LNCaP clone FGC (cell line): Measurements from ENCODE around the gene ASB16.

ENCODE experiments used
- DNase-seq: peaks from one replicate; pipeline ENCODE4 v3.0.0-alpha.2; 2011; ENCODE audit warnings: low read depth
- H3K4me3 ChIP-seq: 2 replicates; pipeline ENCODE4 v1.5.1; 2011; ENCODE audit warnings: mild to moderate bottlenecking, low read depth, low read length, control low read depth
- CTCF ChIP-seq: IDR thresholded peaks from 2 replicates; pipeline ENCODE4 v1.5.1; 2012; ENCODE audit warnings: mild to moderate bottlenecking; ENCODE audit not compliant: control insufficient read depth, insufficient read depth; ENCODE audit errors: extremely low read depth

ASB16 gene

DNA sequence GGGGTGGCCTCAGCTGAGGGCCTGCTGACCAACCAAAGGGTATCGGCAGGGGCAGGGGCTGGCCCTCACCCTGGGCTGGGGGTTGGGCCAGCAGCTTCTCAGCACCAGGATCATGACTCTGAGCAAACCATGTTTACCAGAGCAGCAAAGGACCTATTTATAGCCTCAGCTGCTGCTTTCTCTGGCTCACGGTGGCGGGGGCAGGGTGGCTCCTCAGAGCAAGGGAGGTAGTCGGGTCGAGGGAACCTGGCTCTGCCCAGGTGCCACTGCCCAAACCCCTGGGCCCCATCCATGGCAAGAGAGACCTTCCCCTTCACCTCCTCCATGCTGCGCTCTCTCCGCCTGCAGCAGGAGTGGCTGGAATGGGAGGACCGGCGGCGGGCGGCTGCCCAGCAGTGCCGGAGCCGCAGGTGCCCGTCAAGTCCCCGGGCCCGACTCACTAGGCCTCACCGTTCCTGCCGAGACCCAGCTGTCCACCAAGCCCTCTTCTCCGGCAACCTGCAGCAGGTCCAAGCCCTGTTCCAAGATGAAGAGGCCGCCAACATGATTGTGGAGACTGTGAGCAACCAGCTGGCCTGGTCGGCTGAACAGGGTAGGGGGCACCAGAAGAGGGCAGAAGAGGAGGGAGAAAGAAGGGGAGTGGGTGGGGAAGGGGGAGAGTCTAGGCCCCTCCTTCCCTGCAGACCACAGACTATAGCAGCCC, at the start of gene ASB16:
Gene ASB16, plus strand, starts transcription at position 206 of the 703 bp plus-strand sequence. Its CDS starts 86 bp downstream, at position 292.
- no peak for TF ChIP-seq CTCF
- DNase-seq: no peak
- no peak within 1 kb of the TSS for H3K4me3 ChIP-seq

GRCh38 chr17:44120851-44121605, 49.5 kb upstream of the ASB16 start:
- H3K4me3 ChIP-seq: no peak overlapping the region
- TF ChIP-seq CTCF: no peak
- no peak for DNase-seq

DNA sequence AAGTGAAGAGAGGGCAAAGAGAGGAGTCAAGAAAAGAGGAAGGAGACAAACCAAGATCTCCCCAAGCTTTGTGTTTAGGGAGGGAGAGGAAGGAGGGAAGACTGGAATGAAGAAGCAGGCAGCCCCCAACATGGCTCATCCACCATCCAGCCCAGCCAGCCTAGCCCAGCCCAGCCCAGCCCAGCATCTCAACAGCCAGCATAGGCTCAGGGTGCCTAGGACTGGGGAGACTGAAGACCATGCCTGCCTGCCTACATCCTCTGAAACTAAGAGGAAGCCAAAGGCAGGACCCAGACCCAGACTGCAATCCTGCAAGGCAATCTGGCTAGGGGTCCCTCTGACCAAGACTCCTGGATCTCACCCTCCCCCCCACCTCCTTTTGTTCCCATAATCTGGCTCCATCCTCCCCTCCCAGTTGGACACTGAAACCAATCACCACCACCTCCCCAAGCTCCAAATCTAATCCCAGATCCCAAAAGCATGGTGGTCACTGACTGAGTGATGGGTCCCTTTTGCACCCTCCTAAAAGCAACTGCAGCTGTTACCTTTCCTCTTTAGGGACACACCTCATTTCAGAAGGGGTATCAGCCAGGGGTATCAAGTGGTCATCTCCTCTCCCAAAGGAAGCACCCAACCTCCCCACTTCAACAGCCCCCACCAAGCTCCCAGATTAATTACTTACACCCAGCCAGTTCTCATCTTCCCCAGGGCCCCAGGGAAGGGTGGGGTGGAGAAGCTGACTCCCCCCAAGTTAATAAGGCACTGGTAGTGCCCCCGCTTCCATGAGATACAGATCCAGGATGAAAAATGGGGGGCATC, 48.3 kb upstream of the ASB16 start:
- peak overlapping the region; percentile 70 for H3K4me3 ChIP-seq
- no peak for DNase-seq
- no peak for TF ChIP-seq CTCF

DNA sequence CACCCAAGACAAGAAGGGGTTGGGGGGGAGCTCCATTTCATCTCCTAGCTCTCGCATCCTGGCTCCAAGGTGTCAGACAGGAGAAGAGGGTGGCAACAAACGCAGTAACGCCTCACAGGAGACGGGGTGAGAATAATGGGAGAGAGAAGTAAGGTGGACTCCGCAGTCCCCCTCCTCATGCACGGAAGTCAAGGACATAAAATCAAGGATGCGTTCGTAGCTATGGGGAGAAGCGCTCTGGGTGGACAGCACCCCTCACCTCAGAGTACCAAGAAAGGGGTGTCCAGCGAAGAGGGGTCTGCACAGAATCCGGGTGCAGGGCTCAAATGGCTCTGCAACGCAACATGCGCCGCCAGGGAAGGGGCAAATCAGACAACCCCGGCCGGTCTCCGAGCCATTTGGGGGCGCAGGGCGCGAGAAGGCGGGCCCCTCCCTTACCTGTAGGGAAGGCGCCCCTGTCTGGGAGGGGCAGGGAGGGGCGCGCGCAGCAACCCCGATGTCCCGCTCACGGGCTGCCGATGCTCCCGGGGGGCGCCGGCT, 47.6 kb upstream of the ASB16 start:
- H3K4me3 ChIP-seq: peak overlapping the region; percentile 70
- DNase-seq: no peak
- no peak for TF ChIP-seq CTCF

- DNase-seq: peak; percentile 63
- H3K4me3 ChIP-seq: peak within 1 kb of the TSS; percentile 70
- peak; percentile 31; the same call in 1 of the 2 replicates for TF ChIP-seq CTCF
Measured at GRCh38 chr17:44123356-44124117, 47.0 kb upstream of the ASB16 start, which contains the start of gene HDAC5. Gene HDAC5, minus strand, starts transcription at chr17:44123641. Its CDS starts 6,126 bp downstream, at chr17:44117515.

GRCh38 chr17:44124118-44124438, 46.4 kb upstream of the ASB16 start:
- DNase-seq: no peak
- TF ChIP-seq CTCF: no peak
- peak overlapping the region; percentile 70 for H3K4me3 ChIP-seq
